GM21360 (cell line): ENCODE measurements around the gene PTPN4.

ENCODE experiments used
- ATAC-seq: cut with Tn5 transposase; IDR thresholded peaks from one replicate; pipeline ENCODE4 v1.9.1; 2021; ENCODE audit warnings: mild to moderate bottlenecking, moderate library complexity; ENCODE audit not compliant: unreplicated experiment

PTPN4 gene

GRCh38 chr2:119852214-119852613, 92.5 kb downstream of the PTPN4 start:
- ATAC-seq, result no peak

- ATAC-seq, result no peak
Observed at GRCh38 chr2:119853777-119854399, 94.2 kb downstream of the PTPN4 start.

- ATAC-seq, result no peak
Observed at GRCh38 chr2:119856469-119856901, 96.8 kb downstream of the PTPN4 start.

GRCh38 chr2:119857742-119858141, 98.0 kb downstream of the PTPN4 start:
- ATAC-seq, result no peak

- no peak for ATAC-seq
Observed at GRCh38 chr2:119859528-119859927, 99.8 kb downstream of the PTPN4 start.

GRCh38 chr2:119860924-119861323, 101.2 kb downstream of the PTPN4 start:
- no peak for ATAC-seq

GRCh38 chr2:119862127-119862889, 102.6 kb downstream of the PTPN4 start:
- peak; percentile 83 for ATAC-seq

- ATAC-seq, result no peak
Observed at GRCh38 chr2:119864318-119864717, 104.6 kb downstream of the PTPN4 start.

- ATAC-seq, result no peak
Observed at GRCh38 chr2:119871725-119872124, 112.0 kb downstream of the PTPN4 start.

GRCh38 chr2:119873350-119874315, 113.9 kb downstream of the PTPN4 start:
- ATAC-seq, result no peak

- ATAC-seq, result no peak
Observed at GRCh38 chr2:119879502-119879901, 119.8 kb downstream of the PTPN4 start.

- no peak for ATAC-seq
Observed at GRCh38 chr2:119888680-119889079, 129.0 kb downstream of the PTPN4 start.

- ATAC-seq, result no peak
Observed at GRCh38 chr2:119897736-119898395, 138.1 kb downstream of the PTPN4 start.

- no peak for ATAC-seq
Observed at GRCh38 chr2:119901013-119901412, 141.3 kb downstream of the PTPN4 start.

GRCh38 chr2:119910566-119910965, 150.8 kb downstream of the PTPN4 start:
- no peak for ATAC-seq

- ATAC-seq, result no peak
Observed at GRCh38 chr2:119914266-119914665, 154.5 kb downstream of the PTPN4 start.

GRCh38 chr2:119921825-119922224, 162.1 kb downstream of the PTPN4 start:
- no peak for ATAC-seq

- no peak for ATAC-seq
Observed at GRCh38 chr2:119922699-119923098, 163.0 kb downstream of the PTPN4 start.

- ATAC-seq, result no peak
Observed at GRCh38 chr2:119929537-119929936, 169.8 kb downstream of the PTPN4 start.

GRCh38 chr2:119932809-119933208, 173.1 kb downstream of the PTPN4 start:
- no peak for ATAC-seq

- no peak for ATAC-seq
Observed at GRCh38 chr2:119934319-119934718, 174.6 kb downstream of the PTPN4 start.
